Measurements from ENCODE around the gene GLTP.
"Not testable (repeated sequence)": the region's sequence is repeated elsewhere in the genome, so short reads cannot be mapped to it uniquely, and the experiment has no call there.

The GLTP gene

DNA sequence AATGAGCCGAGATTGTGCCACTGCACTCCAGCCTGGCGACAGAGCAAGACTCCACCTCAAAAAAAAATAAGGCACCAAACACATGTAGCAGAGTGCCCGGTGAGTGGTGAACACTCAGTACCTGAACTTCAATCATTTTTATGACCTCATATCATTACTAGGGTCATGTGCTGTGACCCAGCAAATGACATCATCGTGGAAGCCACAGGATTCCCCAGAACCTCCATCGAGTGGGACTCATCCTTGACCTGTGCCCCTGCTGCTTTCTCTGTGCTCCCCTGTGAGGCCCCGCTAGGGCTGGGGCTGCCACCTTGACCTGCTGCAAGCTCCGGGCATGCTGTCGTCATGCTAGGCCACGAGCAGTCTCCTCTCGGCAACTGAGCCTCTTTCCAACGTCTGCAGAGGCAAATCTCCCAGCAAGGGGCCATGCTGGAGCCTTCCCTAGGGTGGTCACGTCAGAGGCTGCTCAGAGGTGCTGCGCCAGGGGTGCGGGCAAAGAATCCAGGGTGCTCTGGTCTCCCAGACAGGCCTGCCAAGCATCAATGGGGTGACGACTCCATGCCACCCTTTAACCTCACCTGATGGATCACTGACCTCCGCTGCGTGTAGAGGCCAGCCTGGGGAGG is 18.5 kb downstream of the GLTP start:
- no peaks in the 10 kb centered on the region for H3K9me3 ChIP-seq
- no peak overlapping the region for H3K4me3 ChIP-seq
- H3K4me1 ChIP-seq = no peaks in the 10 kb centered on the region
- DNase-seq (ENCODE audit: low spot score in 2 of 2) = no peak
- in situ Hi-C loops (cut with MboI; ENCODE audit: low sequenced_read_pairs) = no loop called here
- H3K27me3 ChIP-seq (ENCODE audit: low read depth) = no peaks in the 10 kb centered on the region
- peaks cover 5% of the 10 kb centered on the region; the same call in 1 of the 2 replicates for H3K36me3 ChIP-seq (replicated peaks)

DNA sequence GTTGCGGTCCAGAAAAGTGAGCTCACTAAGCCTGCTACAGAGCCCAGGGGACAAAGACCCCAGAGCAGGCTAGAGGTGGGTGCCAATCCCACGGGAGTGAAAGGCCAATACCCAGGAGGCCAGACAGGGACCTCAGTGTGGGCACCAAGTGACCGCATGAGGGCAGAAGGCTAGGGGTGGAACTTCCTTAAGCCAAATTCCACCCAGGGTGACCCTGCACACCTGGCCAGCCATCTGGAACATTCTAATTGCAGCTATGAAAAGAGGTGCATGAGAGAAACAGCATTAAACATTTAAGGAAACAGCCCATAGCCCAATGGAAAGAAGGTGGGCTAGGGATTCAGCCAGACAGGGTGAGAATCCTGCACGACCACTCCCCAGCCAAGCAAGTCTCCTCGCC is 19.4 kb downstream of the GLTP start:
- H3K4me1 ChIP-seq = no peaks in the 10 kb centered on the region
- peaks cover 5% of the 10 kb centered on the region; the same call in 1 of the 2 replicates for H3K36me3 ChIP-seq (replicated peaks)
- in situ Hi-C loops (cut with MboI; ENCODE audit: low sequenced_read_pairs) = no loop called here
- H3K9me3 ChIP-seq = no peaks in the 10 kb centered on the region
- DNase-seq (ENCODE audit: low spot score in 2 of 2) = no peak
- no peaks in the 10 kb centered on the region for H3K27me3 ChIP-seq (ENCODE audit: low read depth)
- no peak overlapping the region for H3K4me3 ChIP-seq

DNA sequence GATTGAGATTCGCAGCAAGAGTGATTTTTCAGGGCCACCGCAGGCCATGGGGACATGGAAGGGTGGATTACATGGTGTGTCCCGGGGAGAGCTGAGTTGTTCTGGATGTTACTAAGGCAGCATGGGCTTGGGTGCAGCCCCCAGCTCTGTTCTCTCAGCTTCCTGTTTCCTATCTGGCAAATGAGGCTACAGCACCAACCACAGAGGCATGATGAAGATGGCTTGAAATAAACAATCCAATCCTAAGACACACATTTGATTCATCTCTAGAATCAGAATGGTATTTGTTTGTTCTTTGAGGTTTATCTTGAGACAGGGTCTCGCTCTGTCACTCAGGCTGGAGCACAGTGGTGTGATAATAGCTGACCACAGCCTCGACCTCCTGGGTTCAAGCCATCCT is 21.6 kb downstream of the GLTP start:
- Histone ChIP-seq H3K36me3 (replicated peaks) (peaks cover 5% of the 10 kb centered on the region; the same call in 1 of the 2 replicates), H3K9me3 (no peaks in the 10 kb centered on the region), H3K27me3 (ENCODE audit: low read depth) (no peaks in the 10 kb centered on the region), H3K4me3 (no peak overlapping the region), H3K4me1 (no peaks in the 10 kb centered on the region)
- DNase-seq (ENCODE audit: low spot score in 2 of 2) = no peak
- in situ Hi-C loops (cut with MboI; ENCODE audit: low sequenced_read_pairs) = no loop called here

DNA sequence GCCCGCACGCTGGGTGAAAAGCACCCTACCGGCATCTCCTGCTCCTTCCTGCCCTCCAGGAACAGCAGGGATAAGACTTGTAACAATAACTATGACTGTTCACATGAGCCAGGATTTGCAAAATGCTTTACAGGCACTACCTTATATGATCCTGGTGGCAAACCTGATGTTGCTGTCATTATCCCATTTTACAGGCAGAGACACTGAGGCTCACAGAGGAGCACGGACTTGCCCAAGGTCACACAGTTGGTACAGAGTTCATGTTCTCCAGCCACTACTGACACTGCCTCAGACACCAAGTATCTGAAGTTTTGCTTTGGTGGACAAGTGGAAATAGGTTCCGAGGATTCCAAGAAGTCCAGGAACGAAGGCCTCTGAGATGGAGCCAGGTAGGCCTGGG is 22.6 kb downstream of the GLTP start:
- peaks cover 5% of the 10 kb centered on the region for H3K36me3 ChIP-seq (replicated peaks)
- in situ Hi-C loops (cut with MboI; ENCODE audit: low sequenced_read_pairs) = no loop called here

DNA sequence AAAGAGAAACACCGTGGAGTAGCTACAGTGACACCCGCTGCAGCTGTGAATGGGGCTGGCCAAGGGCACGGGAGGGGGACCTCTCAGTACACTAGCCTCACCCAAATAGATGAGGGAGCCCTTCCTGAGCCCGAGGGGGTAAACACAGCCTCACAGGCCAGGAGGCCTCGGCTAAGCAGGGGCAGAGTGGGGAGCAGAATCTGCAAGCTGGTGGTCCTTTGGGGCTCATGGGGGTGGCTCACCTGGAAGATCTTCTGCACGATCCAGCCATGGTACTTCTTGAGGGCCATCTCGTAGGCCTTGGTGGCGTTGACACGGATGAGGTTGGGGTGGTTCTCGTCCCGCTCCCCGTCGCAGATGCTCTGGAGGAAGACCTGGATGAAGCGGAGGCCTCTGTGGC is 25.0 kb downstream of the GLTP start:
- no peak for DNase-seq (ENCODE audit: low spot score in 2 of 2)
- Histone ChIP-seq H3K27me3 (ENCODE audit: low read depth) (no peaks in the 10 kb centered on the region), H3K4me1 (no peaks in the 10 kb centered on the region), H3K9me3 (no peaks in the 10 kb centered on the region), H3K36me3 (replicated peaks) (peaks cover 5% of the 10 kb centered on the region), H3K4me3 (no peak overlapping the region)
- in situ Hi-C loops (cut with MboI; ENCODE audit: low sequenced_read_pairs) = no loop called here

More for the DNA sequence above, 22.6 kb downstream of the GLTP start:
- H3K4me3 ChIP-seq = no peak overlapping the region
- no peaks in the 10 kb centered on the region for H3K4me1 ChIP-seq
- H3K27me3 ChIP-seq (ENCODE audit: low read depth) = no peaks in the 10 kb centered on the region
- no peak for DNase-seq (ENCODE audit: low spot score in 2 of 2)
- no peaks in the 10 kb centered on the region for H3K9me3 ChIP-seq

DNA sequence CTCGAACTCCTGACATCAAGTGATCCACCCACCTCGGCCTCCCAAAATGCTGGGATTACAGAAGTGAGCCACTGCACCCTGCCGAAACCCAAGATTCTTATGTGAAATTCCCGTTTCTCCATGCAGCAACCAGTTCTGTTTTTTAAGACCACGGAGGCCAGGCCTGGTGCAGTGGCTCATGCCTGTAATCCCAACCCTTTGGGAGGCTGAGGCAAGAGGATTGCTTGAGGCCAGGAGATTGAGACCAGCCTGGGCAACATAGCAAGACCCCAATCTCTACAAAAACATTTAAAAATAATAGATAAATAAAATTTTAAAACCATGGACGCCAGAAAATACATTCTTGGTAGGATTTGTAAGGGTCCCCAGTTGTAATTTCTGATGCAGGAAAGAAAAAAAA is 29.8 kb downstream of the GLTP start:
- DNase-seq (ENCODE audit: low spot score in 2 of 2); H3K4me3 ChIP-seq; H3K36me3 ChIP-seq (replicated peaks); in situ Hi-C loops (cut with MboI; ENCODE audit: low sequenced_read_pairs); H3K27me3 ChIP-seq (ENCODE audit: low read depth); H3K9me3 ChIP-seq; H3K4me1 ChIP-seq: not testable (repeated sequence)

DNA sequence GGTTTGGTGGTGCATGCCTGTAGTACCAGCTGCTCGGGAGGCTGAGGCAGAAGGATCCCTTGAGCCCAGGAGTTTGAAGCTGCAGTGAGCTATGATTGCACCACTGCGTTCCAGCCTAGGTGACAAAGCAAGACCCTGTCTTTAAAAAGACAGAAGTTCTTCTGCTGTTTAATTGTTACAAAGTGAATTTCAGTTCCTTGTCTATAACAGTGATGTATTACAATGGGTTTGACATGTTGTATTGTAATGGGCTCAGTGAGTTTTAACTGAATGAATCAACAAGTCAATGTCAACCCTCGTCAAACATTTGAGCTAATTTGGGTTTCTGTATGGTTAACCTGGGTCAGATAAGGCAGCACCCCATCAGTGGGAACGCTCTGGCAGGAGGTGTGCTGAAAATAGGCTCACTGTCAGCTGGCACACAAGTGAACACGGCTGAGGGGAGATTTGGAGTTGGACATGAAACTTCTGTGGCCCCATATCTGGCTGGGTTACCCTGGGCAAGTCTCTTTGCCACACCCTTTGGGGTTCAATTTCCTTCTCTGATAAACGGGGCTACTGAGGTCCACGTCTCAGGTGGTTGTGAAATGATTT is 33.1 kb downstream of the GLTP start:
- no peak for DNase-seq (ENCODE audit: low spot score in 2 of 2)
- in situ Hi-C loops (cut with MboI; ENCODE audit: low sequenced_read_pairs) = no loop called here

DNA sequence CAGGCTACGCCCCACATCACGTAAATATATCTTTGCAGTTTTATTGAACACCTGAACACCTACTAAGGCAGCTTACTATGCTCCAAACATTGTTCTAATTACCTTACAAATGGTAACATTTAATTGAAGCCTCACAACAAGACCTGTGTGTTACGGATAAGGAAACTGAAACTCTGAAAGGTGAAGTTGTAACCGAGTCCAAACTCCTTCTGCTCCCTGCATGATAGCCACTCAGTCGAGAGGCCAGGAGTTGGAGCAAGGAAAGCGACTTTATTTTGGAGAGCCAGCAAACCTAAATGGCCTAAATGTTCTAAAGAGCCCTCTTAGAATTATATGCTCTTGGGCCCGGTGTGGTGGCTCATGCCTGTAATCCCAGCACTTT is 34.5 kb downstream of the GLTP start:
- Histone ChIP-seq H3K27me3 (ENCODE audit: low read depth) (no peaks in the 10 kb centered on the region), H3K36me3 (replicated peaks) (no peaks in the 10 kb centered on the region), H3K4me1 (no peaks in the 10 kb centered on the region), H3K9me3 (no peaks in the 10 kb centered on the region), H3K4me3 (no peak overlapping the region; the same call in 1 of the 2 replicates)
- in situ Hi-C loops (cut with MboI; ENCODE audit: low sequenced_read_pairs) = no loop called here
- DNase-seq (ENCODE audit: low spot score in 2 of 2) = no peak

More for the DNA sequence above, 33.1 kb downstream of the GLTP start:
- Histone ChIP-seq H3K27me3 (ENCODE audit: low read depth) (no peaks in the 10 kb centered on the region), H3K4me3 (no peak overlapping the region), H3K36me3 (replicated peaks) (no peaks in the 10 kb centered on the region), H3K9me3 (no peaks in the 10 kb centered on the region), H3K4me1 (no peaks in the 10 kb centered on the region)

DNA sequence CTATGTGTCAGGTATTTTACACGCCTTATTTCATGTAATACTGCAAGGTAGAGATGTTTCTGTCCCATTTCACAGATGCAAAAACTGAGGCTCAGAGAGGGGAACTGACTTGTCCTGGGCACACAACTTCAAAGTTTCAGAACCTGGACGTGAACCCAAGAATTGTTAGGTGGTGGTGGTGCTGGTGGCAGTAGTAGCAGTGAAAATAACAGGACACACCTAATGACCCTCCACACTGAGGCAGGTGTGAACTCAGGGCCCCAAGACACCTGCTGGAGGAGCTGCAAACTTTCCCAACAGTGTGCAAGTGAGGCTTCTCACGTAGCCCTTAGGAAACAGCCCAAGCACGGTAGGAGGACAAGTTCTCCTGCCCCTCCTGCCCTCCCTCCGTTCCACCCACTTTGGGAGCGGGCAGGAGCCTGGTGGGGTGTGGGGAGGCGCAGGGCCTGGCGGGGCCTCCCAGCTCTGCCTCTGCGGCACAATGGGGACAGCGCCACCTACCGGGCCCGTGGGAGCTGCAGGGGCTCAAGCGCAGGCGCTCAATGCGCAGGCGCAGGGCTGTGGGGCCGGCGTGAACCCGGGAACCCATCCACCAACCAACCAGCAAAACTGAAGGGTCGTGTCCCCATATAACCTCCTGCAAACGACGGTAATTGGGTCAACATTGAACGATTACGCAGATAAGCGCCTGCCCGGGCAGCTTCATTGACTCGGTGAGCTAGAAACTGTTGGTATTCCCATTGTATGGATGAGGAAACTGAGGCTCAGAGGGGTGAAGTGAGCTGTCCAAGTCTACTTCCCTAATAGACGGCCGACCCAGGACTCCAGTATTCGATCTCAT is 35.1 kb downstream of the GLTP start:
- Histone ChIP-seq H3K27me3 (ENCODE audit: low read depth) (no peaks in the 10 kb centered on the region), H3K4me1 (no peaks in the 10 kb centered on the region), H3K9me3 (no peaks in the 10 kb centered on the region), H3K4me3 (peak overlapping the region; percentile 11), H3K36me3 (replicated peaks) (no peaks in the 10 kb centered on the region)
- in situ Hi-C loops (cut with MboI; ENCODE audit: low sequenced_read_pairs) = no loop called here
- DNase-seq (ENCODE audit: low spot score in 2 of 2) = peak; percentile 83 to 95

DNA sequence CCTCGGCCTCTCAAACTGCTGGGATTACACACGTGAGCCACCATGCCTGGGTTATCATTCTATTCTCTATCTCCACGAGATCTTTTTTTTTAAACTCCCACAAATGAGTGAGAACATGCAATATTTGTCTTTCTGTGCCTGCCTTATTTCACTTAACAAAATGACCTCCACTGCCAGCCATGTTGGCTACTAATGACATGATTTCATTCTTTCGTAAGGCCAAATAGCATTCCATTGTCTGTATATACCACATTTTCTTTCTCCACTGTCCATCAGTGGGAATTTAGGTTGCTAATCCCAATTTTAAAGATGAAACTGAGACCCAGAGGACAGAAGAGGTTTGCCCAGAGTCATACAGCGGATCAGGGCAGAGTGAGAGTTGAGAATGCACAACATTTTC is 36.2 kb downstream of the GLTP start:
- H3K9me3 ChIP-seq = no peaks in the 10 kb centered on the region
- H3K36me3 ChIP-seq (replicated peaks) = no peaks in the 10 kb centered on the region
- H3K27me3 ChIP-seq (ENCODE audit: low read depth) = no peaks in the 10 kb centered on the region
- H3K4me1 ChIP-seq = no peaks in the 10 kb centered on the region
- in situ Hi-C loops (cut with MboI; ENCODE audit: low sequenced_read_pairs) = no loop called here
- H3K4me3 ChIP-seq = no peak overlapping the region
- DNase-seq (ENCODE audit: low spot score in 2 of 2) = no peak

DNA sequence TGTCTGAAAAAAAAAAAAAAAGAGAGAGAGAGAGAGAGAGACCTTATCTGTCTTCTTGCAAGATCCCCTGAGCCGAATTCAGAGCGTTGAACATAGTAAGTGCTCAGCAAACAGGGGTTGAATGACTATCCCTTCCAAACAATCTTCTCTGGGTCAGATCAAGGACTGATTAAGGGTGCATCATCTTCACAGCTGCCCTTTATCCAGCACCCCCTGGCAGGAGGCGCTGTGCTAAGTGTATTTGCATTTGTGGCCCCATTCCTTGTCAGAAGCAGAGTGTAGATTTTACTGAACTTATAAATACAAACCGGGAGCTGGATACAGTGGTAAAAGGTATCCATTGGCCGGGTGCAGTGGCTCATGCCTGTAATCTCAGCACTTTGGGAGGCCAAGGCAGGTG is 38.3 kb downstream of the GLTP start:
- Histone ChIP-seq H3K4me1 (no peaks in the 10 kb centered on the region), H3K9me3 (no peaks in the 10 kb centered on the region), H3K4me3 (no peak overlapping the region), H3K27me3 (ENCODE audit: low read depth) (no peaks in the 10 kb centered on the region), H3K36me3 (replicated peaks) (no peaks in the 10 kb centered on the region)
- in situ Hi-C loops (cut with MboI; ENCODE audit: low sequenced_read_pairs) = no loop called here
- DNase-seq (ENCODE audit: low spot score in 2 of 2) = no peak

DNA sequence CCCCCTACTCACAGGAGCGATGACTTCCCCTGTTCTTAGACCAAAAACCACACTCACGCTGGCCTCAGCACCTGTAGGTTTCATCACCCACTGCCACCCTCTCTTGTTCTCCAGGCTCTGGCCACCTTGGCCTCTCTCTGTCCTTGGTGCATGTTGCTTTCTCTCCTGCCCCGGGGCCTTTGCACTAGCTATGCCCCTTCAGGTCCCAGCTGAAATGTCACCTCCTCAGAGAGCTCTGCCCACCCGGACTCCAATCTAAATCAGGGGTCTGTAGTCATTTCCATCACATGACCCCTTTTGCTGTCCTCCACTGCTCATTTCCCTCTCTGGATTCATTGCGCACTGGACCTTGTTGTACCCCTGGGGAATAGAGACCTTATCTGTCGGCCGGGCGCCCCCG is 39.0 kb downstream of the GLTP start:
- Histone ChIP-seq H3K4me3 (no peak overlapping the region), H3K27me3 (ENCODE audit: low read depth) (no peaks in the 10 kb centered on the region), H3K9me3 (no peaks in the 10 kb centered on the region), H3K4me1 (no peaks in the 10 kb centered on the region), H3K36me3 (replicated peaks) (no peaks in the 10 kb centered on the region)
- in situ Hi-C loops (cut with MboI; ENCODE audit: low sequenced_read_pairs) = no loop called here
- no peak for DNase-seq (ENCODE audit: low spot score in 2 of 2)

DNA sequence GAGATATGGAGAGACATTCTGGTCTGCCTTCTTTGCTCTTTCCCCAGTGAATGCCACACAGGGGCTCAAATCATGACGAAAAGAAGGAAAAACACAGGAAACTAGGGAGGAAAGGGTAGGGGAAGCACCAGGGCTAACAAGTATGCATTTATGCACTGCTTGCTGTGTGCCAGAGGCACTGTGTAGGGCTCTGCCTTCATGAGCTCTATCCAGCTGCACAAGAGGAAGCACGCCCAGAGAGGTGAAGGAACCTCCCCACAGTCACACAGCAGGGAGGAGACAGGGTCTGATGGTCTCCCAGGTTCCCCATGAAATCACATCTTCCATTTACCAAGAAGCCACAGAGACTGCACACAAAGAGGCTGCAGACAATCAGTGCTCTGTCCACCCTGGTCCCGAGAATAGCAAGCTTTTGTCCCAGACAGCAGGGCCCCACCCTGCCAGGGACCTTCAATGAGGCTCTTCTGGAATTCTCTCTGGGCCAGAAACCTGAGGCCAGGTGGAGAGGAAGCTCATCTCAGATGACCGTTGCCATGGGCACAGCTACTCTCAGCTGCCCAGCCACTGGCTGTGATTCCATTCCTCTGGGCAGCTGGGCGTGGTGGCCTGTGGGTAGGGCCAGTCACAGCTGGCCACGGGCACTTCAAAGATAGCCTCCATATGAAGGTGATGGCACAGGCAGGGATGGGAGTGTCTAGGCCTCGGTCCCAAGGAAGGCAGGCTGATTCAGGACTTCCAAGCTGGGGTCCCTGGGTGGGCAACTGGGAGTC is 39.9 kb downstream of the GLTP start:
- no peaks in the 10 kb centered on the region for H3K36me3 ChIP-seq (replicated peaks)
- no peaks in the 10 kb centered on the region for H3K9me3 ChIP-seq
- no peak for DNase-seq (ENCODE audit: low spot score in 2 of 2)
- in situ Hi-C loops (cut with MboI; ENCODE audit: low sequenced_read_pairs) = no loop called here
- no peak overlapping the region for H3K4me3 ChIP-seq
- no peaks in the 10 kb centered on the region for H3K4me1 ChIP-seq
- H3K27me3 ChIP-seq (ENCODE audit: low read depth) = no peaks in the 10 kb centered on the region

DNA sequence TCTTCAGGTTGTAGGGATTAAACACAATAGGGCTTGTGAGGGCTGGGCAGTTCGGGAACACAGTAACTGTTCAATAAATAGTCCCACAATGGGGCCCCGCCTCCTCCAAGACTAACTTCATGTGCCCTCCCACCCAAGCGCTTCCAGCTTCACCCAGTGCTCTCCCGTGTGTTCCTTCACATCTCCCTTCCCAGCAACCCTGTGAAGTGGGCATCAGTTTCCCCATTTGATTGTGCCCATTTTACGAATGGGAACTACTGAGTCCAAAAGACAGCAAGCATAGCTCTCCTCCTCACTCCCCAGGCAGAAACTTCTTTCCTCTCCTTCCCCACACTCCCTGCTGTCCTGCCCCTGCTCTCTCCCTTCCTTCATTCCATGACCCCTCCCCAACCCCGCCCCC is 40.9 kb downstream of the GLTP start:
- H3K4me1 ChIP-seq = no peaks in the 10 kb centered on the region
- H3K27me3 ChIP-seq (ENCODE audit: low read depth) = no peaks in the 10 kb centered on the region
- no peaks in the 10 kb centered on the region for H3K36me3 ChIP-seq (replicated peaks)
- no peak overlapping the region for H3K4me3 ChIP-seq
- in situ Hi-C loops (cut with MboI; ENCODE audit: low sequenced_read_pairs) = no loop called here
- DNase-seq (ENCODE audit: low spot score in 2 of 2) = no peak
- H3K9me3 ChIP-seq = no peaks in the 10 kb centered on the region
